ENCODE results near the gene CX3CL1. TPM values are rescaled to one million over a fixed set of nuclear protein-coding genes. Genes with fewer than 3 reads are reported as not detected.

The CX3CL1 gene
- total RNA-seq, 2 donors from 2014 or later, result 106 to 117 TPM

DNA sequence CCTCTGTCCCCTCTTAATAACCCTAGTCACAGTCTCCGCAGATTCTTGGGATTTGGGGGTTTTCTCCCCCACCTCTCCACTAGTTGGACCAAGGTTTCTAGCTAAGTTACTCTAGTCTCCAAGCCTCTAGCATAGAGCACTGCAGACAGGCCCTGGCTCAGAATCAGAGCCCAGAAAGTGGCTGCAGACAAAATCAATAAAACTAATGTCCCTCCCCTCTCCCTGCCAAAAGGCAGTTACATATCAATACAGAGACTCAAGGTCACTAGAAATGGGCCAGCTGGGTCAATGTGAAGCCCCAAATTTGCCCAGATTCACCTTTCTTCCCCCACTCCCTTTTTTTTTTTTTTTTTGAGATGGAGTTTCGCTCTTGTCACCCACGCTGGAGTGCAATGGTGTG, 8.1 kb upstream of the CX3CL1 start:
- TF ChIP-seq, protein P1, sequence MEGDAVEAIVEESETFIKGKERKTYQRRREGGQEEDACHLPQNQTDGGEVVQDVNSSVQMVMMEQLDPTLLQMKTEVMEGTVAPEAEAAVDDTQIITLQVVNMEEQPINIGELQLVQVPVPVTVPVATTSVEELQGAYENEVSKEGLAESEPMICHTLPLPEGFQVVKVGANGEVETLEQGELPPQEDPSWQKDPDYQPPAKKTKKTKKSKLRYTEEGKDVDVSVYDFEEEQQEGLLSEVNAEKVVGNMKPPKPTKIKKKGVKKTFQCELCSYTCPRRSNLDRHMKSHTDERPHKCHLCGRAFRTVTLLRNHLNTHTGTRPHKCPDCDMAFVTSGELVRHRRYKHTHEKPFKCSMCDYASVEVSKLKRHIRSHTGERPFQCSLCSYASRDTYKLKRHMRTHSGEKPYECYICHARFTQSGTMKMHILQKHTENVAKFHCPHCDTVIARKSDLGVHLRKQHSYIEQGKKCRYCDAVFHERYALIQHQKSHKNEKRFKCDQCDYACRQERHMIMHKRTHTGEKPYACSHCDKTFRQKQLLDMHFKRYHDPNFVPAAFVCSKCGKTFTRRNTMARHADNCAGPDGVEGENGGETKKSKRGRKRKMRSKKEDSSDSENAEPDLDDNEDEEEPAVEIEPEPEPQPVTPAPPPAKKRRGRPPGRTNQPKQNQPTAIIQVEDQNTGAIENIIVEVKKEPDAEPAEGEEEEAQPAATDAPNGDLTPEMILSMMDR (IDR thresholded peaks at IDR 0.05), result no peak
- H3K27me3 ChIP-seq (replicated peaks; ENCODE audit: insufficient read depth), result no peaks in the 10 kb centered on the region
- DNase-seq (ENCODE audit: low spot score), result no peak

DNA sequence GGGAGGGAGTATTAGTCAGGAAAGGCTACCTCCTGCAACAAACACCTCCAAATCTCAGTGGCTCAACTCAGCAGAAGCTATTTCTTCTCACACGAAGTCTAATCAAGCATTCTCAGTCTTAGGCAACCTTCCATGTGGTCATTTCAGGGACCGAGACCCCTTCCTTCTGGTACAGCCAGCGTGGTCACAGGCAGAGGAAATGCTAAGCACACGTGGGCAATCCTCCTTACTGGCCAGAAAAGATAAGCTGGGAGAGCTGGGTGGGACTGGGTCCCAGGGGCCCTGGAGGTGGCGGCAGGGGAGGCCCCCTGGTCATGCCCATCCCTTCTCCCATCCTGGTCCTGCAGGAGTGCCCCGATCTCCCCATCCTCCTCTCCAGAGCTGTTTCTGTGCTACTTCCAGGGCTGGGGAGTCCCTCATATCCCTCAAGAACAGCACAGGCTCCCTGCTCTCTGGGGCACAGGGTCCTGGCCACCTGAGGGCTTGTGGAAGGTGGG, 5.7 kb upstream of the CX3CL1 start:
- no peak for DNase-seq (ENCODE audit: low spot score)
- Histone ChIP-seq H3K9me3 (no peaks in the 10 kb centered on the region), H3K4me3 (no peak overlapping the region), H3K36me3 (no peaks in the 10 kb centered on the region), H3K4me1 (ENCODE audit: control insufficient read depth in 1 of 2, low read depth in 2 of 2) (peaks cover 5 to 13% of the 10 kb centered on the region in 2 donors), H3K27ac (no peak overlapping the region), H3K27me3 (replicated peaks; ENCODE audit: insufficient read depth) (no peaks in the 10 kb centered on the region)
- TF ChIP-seq, protein P1 (IDR thresholded peaks at IDR 0.05), result no peak
- no peak for ATAC-seq (ENCODE audit: insufficient number of reproducible peaks, low FRiP score, low read depth)

More for the DNA sequence above, 8.1 kb upstream of the CX3CL1 start:
- no peak overlapping the region for H3K4me3 ChIP-seq
- ATAC-seq (ENCODE audit: insufficient number of reproducible peaks, low FRiP score, low read depth), result no peak
- peaks cover 0 to 10% of the 10 kb centered on the region in 2 donors for H3K4me1 ChIP-seq (ENCODE audit: control insufficient read depth in 1 of 2, low read depth in 2 of 2)
- H3K27ac ChIP-seq, result no peak overlapping the region
- no peaks in the 10 kb centered on the region for H3K36me3 ChIP-seq
- no peaks in the 10 kb centered on the region for H3K9me3 ChIP-seq

- Histone ChIP-seq H3K27ac (no peak overlapping the region), H3K36me3 (no peaks in the 10 kb centered on the region), H3K4me3 (no peak overlapping the region), H3K4me1 (ENCODE audit: control insufficient read depth in 1 of 2, low read depth in 2 of 2) (peaks cover 10 to 18% of the 10 kb centered on the region in 2 donors), H3K27me3 (replicated peaks; ENCODE audit: insufficient read depth) (no peaks in the 10 kb centered on the region), H3K9me3 (no peaks in the 10 kb centered on the region)
- DNase-seq (ENCODE audit: low spot score), result no peak
- TF ChIP-seq, protein P1 (IDR thresholded peaks at IDR 0.05), result no peak
- ATAC-seq (ENCODE audit: insufficient number of reproducible peaks, low FRiP score, low read depth), result peak; percentile 29
These were observed 5.1 kb upstream of the CX3CL1 start for GRCh38 chr16:57367116-57367752.

GRCh38 chr16:57371494-57372371, 557 bp upstream of the CX3CL1 start:
- ATAC-seq (ENCODE audit: insufficient number of reproducible peaks, low FRiP score, low read depth) (no peak), DNase-seq (ENCODE audit: low spot score) (peak; percentile 59)
- Histone ChIP-seq H3K27me3 (replicated peaks; ENCODE audit: insufficient read depth) (no peaks in the 10 kb centered on the region), H3K27ac (peak overlapping the region; percentile 98), H3K36me3 (no peaks in the 10 kb centered on the region), H3K9me3 (no peaks in the 10 kb centered on the region), H3K4me1 (ENCODE audit: control insufficient read depth in 1 of 2, low read depth in 2 of 2) (peaks cover 14 to 39% of the 10 kb centered on the region in 2 donors), H3K4me3 (peak overlapping the region; percentile 85)
- TF ChIP-seq, protein P1 (IDR thresholded peaks at IDR 0.05), result no peak
